Kidney glomerular epithelial cell (primary cell): ENCODE measurements around the gene PTGIS.

ENCODE experiments used
- DNase-seq: peaks from one replicate; lab custom pipeline; 2025; lab: John Stamatoyannopoulos, UW

Gene PTGIS

GRCh38 chr20:49496553-49497397 lies 71.2 kb downstream of the PTGIS start:
- no peak for DNase-seq

GRCh38 chr20:49496043-49496442 lies 71.9 kb downstream of the PTGIS start:
- no peak for DNase-seq

- DNase-seq: no peak
Observed at GRCh38 chr20:49490689-49491088, 77.2 kb downstream of the PTGIS start.

GRCh38 chr20:49489688-49490087 lies 78.2 kb downstream of the PTGIS start:
- no peak for DNase-seq

- no peak for DNase-seq
Observed at GRCh38 chr20:49486064-49486463, 81.9 kb downstream of the PTGIS start.

- DNase-seq: no peak
Observed at GRCh38 chr20:49485563-49485962, 82.4 kb downstream of the PTGIS start.

- peak; percentile 42 for DNase-seq
Observed at GRCh38 chr20:49484180-49485140, 83.5 kb downstream of the PTGIS start.

GRCh38 chr20:49483696-49484123 lies 84.2 kb downstream of the PTGIS start:
- DNase-seq: no peak

GRCh38 chr20:49483018-49483695 lies 84.8 kb downstream of the PTGIS start:
- no peak for DNase-seq

- peak; percentile 3 for DNase-seq
Observed at GRCh38 chr20:49482621-49483017, 85.3 kb downstream of the PTGIS start, which contains the start of gene KCNB1. Gene KCNB1, minus strand, starts transcription at chr20:49482668. Its CDS starts 188 bp downstream, at chr20:49482480.

- DNase-seq: no peak
Observed at GRCh38 chr20:49482173-49482572, 85.8 kb downstream of the PTGIS start.

- DNase-seq: no peak
Observed at GRCh38 chr20:49481116-49481515, 86.8 kb downstream of the PTGIS start.

GRCh38 chr20:49480236-49480635 lies 87.7 kb downstream of the PTGIS start:
- DNase-seq: no peak

GRCh38 chr20:49479785-49480184 lies 88.2 kb downstream of the PTGIS start:
- no peak for DNase-seq

GRCh38 chr20:49478754-49479689 lies 88.9 kb downstream of the PTGIS start:
- no peak for DNase-seq

GRCh38 chr20:49478266-49478665 lies 89.7 kb downstream of the PTGIS start:
- no peak for DNase-seq

GRCh38 chr20:49477200-49477599 lies 90.7 kb downstream of the PTGIS start:
- no peak for DNase-seq

GRCh38 chr20:49476016-49476355 lies 92.0 kb downstream of the PTGIS start:
- DNase-seq: no peak

GRCh38 chr20:49475292-49476015 lies 92.5 kb downstream of the PTGIS start:
- DNase-seq: no peak

GRCh38 chr20:49471397-49471796 lies 96.5 kb downstream of the PTGIS start:
- DNase-seq: no peak
